RWPE1 (cell line): ENCODE data around the gene RPP14.
"Not testable (repeated sequence)": the region's sequence is repeated elsewhere in the genome, so short reads cannot be mapped to it uniquely, and the experiment has no call there.

Experiments used
- CTCF ChIA-PET: fragments of 350-600 bp; sonication (Branson Sonifier 250); formaldehyde crosslinking; extraction: SDS; loops from one replicate; lab custom pipeline; 2021; lab: Yijun Ruan, JAX
- POLR2A ChIA-PET: fragments of 400-600 bp; formaldehyde crosslinking; extraction: SDS; loops from one replicate; lab custom pipeline; 2020; ENCODE audit warnings: antibody characterized with exemption; ENCODE audit not compliant: low non-redundant PET; lab: Yijun Ruan, JAX
- DNase-seq: peaks from one replicate; pipeline ENCODE4 v3.0.0; 2012; ENCODE audit warnings: low spot score
- H3K27ac ChIP-seq: fragments of 450-650 bp; 2 replicates; pipeline ENCODE4 v1.5.1; 2017
- TF ChIP-seq, protein P1 (sequence below): fragments of 450-650 bp; conservative IDR thresholded peaks from 2 replicates; pipeline ENCODE4 v1.5.1; 2017; ENCODE audit warnings: low read depth, mild to moderate bottlenecking

RPP14 gene

GRCh38 chr3:58266577-58266976 is 39.5 kb upstream of the RPP14 start:
- TF ChIP-seq, protein P1, sequence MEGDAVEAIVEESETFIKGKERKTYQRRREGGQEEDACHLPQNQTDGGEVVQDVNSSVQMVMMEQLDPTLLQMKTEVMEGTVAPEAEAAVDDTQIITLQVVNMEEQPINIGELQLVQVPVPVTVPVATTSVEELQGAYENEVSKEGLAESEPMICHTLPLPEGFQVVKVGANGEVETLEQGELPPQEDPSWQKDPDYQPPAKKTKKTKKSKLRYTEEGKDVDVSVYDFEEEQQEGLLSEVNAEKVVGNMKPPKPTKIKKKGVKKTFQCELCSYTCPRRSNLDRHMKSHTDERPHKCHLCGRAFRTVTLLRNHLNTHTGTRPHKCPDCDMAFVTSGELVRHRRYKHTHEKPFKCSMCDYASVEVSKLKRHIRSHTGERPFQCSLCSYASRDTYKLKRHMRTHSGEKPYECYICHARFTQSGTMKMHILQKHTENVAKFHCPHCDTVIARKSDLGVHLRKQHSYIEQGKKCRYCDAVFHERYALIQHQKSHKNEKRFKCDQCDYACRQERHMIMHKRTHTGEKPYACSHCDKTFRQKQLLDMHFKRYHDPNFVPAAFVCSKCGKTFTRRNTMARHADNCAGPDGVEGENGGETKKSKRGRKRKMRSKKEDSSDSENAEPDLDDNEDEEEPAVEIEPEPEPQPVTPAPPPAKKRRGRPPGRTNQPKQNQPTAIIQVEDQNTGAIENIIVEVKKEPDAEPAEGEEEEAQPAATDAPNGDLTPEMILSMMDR = no peak
- no peak overlapping the region for H3K27ac ChIP-seq
- no peak for DNase-seq
- CTCF ChIA-PET = no interaction called here
- POLR2A ChIA-PET = no interaction called here

DNA sequence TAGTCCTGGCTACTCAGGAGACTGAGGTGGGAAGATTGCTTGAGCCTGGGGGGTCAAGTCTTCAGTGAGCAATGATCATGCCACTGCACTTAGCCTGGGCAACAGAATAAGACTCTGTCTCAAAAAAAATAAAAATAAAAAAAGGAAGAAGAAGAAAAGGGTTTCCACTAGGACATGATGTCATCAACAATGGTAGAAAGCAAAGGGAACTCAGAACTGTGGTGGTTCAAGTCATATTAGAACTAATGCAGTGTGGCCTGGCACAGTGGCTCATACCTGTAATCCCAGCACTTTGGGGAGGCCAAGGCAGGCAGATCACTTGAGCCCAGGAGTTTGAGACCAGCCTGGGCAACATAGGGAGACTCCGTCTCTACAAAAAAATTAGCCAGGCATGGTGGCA is 38.5 kb upstream of the RPP14 start:
- H3K27ac ChIP-seq, DNase-seq, CTCF ChIA-PET, POLR2A ChIA-PET: not testable (repeated sequence)

- POLR2A ChIA-PET = no interaction called here
These were observed 36.7 kb upstream of the RPP14 start for GRCh38 chr3:58269356-58269755.

GRCh38 chr3:58270485-58270884 is 35.6 kb upstream of the RPP14 start:
- ChIA-PET POLR2A (no interaction called here), CTCF (no interaction called here)
- H3K27ac ChIP-seq = no peak overlapping the region
- TF ChIP-seq, protein P1 = no peak
- DNase-seq = no peak

More at GRCh38 chr3:58269356-58269755, 36.7 kb upstream of the RPP14 start:
- H3K27ac ChIP-seq = 0 out of 2 replicates have a peak overlapping the region, but pooled peaks have one; percentile 19
- TF ChIP-seq, protein P1 = no peak
- CTCF ChIA-PET = no interaction called here
- no peak for DNase-seq

DNA sequence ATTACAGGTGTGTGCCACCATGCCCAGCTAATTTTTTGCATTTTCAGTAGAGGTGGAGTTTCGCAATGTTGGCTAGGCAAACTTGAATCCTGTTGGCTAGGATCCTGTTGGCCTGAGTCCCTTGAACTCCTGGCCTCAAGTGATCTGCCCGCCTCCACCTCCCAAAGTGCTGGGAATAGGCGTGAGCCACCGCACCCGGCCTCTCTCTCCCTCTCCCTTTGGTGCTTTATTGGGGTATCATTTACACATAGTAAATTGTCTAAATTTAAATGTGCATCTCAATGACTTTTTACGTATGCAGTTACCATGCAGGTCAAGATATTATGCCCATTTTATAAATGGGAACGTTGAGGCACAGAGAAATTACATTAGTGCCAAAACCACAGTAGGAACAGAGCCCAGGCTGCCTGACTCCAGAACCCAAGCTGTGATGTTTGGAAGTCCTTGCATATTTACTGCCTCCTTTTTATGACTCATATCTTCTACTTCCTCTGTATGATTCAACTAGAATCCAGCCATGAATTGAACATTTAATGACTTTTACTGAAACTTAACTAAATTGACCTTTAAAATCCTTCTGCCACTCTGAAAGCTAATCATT is 34.0 kb upstream of the RPP14 start:
- CTCF ChIA-PET = interaction anchor here (0.6 kb wide), 2 partner anchors 50 to 95 kb away, joined by 3 to 5 read pairs; no protein-coding TSS in a partner anchor
- H3K27ac ChIP-seq = peak overlapping the region; percentile 65
- POLR2A ChIA-PET = no interaction called here
- TF ChIP-seq, protein P1 = no peak
- peak; percentile 76 for DNase-seq

- no peak for DNase-seq
- POLR2A ChIA-PET = no interaction called here
- H3K27ac ChIP-seq = no peak overlapping the region
- TF ChIP-seq, protein P1 = no peak
- CTCF ChIA-PET = no interaction called here
These were observed 33.2 kb upstream of the RPP14 start for GRCh38 chr3:58272891-58273290.

DNA sequence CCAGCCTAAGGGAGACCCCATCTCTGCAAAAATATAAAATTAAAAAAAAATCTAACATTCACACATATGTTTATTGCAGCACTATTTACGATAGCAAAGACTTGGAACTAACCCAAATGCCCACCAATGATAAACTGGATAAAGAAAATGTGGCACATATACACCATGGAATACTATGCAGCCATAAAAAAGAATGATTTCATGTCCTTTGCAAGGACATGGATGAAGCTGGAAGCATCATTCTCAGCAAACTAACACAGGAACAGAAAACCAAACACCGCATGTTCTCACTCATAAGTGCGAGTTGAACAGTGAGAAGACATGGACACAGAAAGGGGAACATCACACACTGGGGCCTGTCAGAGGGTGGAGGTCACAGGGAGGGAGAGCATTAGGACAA is 32.7 kb upstream of the RPP14 start:
- H3K27ac ChIP-seq, CTCF ChIA-PET, POLR2A ChIA-PET, DNase-seq: not testable (repeated sequence)
